GM18507 (cell line): ENCODE results near the gene RASGRP2.
A peak's percentile ranks its signal among the peaks of the same experiment; 100 is the strongest.

Experiments used
- DNase-seq: peaks from one replicate; pipeline ENCODE4 v3.0.0; 2011; ENCODE audit warnings: low read depth; ENCODE audit not compliant: insufficient read length; ENCODE audit errors: extremely low spot score
- FAIRE-seq: peaks from 2 replicates; lab custom pipeline; 2011; peaks lifted over from hg19 to GRCh38; lab: Jason Lieb, UNC

The RASGRP2 gene

DNA sequence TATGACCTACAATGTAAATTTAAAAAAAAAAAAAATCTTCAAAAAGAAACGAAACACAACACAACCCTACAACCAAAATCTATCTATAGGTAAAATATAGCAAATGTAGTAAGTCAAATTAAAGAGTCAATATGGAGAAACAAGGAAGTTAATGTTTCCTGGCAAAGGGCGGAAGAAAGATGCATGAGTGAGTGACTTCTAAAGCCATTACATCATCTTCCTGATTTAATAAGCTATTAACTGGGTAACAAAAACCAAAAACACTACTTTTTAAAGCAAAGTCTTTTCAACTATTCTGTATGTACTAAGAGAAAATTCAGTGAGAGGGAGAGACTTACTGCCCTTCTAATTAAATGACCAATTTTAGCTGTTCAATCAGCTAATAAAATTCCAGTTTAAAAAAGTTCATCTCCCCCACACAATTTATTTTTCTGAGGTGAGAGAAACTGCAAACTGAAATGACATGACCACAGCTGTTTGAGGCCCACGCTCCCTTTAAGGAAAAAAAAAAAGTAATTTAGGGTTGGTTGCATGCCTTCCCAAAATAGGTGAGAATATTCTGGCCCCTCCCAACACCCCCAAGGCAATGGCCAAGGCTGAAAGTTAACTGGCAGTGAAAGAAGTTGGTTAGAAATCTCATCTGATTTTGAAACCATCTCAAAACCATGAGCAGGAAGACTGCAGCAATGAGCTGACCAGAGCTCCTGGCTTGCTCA lies 28.5 kb upstream of the RASGRP2 start:
- peak; percentile 78 for FAIRE-seq

DNA sequence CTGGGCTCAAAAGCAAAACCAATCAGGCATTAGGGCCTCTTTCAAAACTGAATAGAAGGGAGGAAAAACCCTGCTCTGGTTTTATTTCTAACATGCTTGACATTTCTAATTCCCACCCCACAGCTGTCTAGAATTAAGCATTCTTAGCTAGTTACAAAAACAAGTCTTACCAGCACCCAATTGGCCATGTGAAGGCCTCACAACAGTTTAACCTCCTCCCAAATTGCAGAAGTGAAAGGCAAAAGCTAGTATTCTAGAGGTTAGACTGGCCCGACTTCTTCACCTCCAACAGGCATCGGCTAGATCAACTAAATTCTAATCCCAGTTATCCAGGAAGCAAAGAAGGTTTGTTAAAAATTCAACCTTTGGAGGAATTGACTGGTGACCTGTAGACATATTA lies 27.9 kb upstream of the RASGRP2 start:
- DNase-seq (no peak), FAIRE-seq (no peak)

More for the DNA sequence above, 28.5 kb upstream of the RASGRP2 start:
- DNase-seq = no peak

DNA sequence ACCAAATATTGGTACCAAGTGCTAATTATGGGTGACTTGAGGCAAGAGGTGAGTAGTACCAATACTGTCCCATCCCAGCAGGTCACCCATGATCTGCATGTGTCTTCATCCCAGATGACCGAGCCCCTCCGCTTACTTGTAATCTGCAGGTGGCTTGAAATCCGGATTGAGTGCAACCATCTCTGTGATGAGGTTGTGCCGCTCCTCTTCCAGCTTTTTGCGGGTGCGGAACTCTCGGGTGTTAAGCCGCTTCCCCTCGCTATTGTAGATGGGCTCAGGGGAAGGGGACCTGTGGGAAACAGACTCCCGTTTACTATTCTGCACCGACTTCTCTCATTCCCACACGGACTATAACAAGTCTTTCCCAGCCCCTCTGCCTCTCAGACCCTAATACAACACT lies 26.2 kb upstream of the RASGRP2 start:
- no peak for DNase-seq
- FAIRE-seq = no peak

DNA sequence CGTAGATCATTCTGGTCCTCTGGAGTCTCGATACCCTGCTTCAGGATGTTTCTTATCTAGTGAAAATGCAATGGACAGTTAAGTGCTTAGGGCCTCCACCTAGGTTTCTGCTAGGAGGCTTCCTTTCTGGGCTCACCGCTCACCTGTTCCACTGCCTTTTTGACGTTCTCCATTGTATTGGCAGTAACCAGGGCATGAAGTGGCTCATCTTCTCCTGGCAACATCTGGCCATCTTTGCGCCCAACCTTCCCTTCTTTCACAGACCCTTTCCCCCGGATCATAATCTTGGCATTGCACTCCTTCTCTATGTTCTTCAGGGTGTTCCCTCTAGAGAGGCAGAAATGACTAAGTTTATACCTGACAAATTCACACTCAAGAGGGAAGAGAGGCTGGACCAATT lies 25.3 kb upstream of the RASGRP2 start:
- FAIRE-seq = no peak
- no peak for DNase-seq

DNA sequence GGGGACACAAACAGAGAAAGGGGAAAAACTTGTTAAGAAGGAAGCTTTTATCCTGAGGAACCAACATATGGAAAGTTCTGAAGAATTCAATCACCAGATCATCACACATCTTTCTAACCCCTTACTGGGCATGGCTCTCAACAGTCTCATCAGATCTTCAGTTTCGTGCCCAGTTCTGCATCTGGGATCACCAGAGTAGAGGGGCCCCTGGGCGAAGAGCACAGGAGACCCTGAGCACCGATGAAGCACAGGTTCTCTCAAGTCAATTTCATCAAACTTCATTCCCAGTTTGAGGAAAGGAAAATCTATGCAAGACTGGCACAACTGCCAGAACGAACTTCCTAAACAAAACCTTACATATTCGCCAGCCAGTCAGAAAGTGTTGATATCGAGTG lies 24.4 kb upstream of the RASGRP2 start:
- FAIRE-seq = no peak
- no peak for DNase-seq

DNA sequence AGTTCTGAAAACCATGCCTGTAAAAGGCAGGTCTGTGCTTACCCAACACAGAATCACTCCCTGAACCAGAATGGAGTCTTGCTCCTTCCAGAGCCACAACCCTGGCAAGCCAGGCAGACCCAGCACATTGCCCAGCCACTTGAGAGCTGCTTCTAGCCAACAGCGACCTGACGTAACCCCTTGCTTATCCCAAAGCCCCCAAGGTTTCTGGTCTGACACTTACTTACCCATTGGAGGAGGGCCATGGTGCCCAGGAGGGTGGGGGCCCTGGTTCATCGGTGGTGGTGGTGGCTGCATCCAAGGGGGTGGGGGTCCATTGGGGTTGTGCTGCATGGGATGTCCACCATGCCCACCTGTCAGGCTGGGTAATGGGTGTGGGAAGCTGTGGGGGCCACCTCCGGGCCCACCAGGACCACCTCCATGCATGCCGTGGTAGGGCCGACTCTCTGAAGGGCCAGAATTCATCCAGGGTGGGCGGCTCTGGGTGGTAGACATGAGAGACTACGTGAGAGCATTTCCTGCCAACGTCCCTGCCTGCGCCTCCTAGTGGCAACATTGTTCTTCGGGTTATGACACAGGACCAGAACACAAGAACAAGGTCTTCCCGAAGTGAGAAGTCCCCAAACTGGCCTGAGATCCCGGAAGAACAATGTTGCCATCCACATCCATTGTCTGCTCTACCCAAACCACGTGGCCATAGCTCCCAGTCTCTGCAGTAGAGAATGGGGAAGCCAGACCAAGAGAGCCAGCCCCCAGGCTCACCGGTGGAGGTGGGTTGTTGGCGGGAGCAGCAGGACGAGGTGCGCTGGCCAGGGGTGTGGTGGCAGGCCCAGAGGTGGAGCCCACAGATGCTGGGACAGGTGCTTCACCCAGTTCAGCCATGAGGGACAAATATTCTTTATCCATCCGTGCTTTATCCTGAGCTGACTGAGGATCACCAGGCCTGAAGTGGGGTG lies 23.7 kb upstream of the RASGRP2 start:
- DNase-seq (no peak), FAIRE-seq (no peak)

DNA sequence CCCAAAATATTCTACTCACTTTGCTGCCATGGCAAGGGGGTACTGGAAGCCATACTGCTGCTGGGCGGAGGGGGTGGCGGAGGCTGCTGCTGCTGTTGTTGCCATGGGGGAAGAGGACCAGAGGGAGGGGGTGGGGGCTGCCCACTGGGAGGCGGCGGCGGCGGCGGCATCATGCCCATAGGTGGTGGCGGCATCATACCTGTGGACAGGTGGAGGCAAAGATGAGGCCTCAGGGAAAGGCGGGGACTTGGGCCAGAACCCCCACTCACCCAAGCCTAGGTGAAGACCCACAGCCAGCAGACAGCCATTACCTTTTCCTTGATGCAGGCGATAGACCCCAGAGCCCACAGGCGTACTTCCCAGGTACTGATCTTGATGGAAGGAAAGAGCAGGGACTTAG lies 22.9 kb upstream of the RASGRP2 start:
- no peak for FAIRE-seq
- no peak for DNase-seq

DNA sequence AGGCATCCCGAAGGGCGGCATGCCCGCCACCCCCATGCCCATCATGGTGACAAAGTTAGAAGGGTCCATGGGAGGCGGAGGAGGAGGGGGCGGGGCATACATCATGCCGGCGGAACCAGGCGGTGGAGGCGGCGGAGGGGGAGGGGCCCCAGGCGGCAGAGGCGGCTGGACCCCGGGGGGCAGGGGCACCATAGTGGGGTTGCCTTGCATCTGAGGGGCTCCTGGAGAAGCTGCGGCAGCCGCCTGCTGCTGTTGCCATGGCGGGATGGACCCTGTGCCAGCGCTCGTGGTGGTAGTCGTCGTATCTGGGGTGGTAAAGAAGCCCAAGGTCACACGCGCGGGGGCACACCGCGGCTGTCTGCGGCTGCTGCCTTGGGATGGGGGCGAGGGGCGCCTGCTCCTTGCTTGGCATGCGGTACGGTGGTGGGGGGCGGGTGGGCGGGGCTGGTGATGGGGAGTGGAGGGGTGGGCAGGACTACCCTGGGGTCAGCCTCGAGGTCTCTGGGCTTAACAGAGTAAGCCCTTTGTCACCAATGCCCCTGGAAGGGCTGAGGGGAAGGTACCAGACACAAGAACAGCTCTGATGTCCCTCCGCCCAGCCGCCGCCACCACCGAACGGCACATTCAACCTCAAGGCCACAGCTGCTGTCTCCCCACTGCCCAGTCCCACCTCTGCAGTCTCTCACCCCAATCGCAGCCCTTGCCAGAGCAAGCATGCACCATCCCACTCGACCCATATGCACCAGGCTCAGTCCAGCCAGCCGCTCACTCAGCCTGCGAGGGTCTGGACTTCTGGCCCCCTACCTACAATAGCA lies 22.1 kb upstream of the RASGRP2 start:
- FAIRE-seq = no peak
- DNase-seq = no peak

DNA sequence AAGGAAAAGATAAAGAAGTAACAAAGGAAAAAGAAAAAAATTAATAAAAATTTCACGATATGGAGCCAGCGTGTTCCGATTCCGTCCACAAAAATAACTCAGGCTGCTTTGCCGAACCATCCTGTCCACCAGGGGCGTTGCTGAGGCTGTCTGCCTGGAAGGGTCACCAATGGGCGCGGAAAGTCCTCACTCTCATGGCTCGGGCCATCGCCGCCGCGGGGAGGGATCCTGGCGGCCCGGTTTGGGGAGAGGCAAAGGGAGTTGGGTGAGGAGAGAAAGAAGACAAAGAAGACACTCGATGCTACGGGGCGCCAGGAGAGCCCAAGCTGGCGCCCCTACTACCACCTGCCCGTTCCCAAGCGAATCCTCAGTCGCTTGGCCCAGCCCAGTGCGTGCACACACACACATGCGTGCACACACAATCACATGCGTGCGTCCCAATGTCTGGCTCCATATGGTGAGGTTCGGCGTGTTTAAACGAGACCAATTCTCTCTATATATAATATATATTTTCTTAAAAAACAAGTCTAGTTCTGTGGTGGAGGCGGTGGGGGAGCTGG lies 21.4 kb upstream of the RASGRP2 start:
- no peak for DNase-seq
- no peak for FAIRE-seq

DNA sequence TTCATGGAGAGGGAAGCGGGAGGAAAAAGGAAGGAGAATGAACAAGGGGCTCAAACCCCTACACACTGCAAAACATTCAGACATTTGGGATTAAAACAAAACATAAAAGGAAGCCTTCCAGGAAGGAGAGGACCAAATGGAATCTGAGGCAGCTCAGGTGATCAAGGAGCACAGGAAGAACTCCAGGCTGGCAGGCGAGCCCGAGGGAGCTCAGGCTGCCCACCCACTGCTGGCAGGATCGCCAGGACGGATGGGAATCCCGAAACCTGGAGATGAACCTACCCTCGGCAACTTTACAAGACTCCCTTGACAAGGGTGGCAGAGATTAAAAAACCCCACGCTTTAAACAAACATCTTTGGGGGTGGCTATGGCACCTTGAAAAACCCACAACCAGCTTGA lies 20.8 kb upstream of the RASGRP2 start:
- DNase-seq (no peak), FAIRE-seq (no peak)

DNA sequence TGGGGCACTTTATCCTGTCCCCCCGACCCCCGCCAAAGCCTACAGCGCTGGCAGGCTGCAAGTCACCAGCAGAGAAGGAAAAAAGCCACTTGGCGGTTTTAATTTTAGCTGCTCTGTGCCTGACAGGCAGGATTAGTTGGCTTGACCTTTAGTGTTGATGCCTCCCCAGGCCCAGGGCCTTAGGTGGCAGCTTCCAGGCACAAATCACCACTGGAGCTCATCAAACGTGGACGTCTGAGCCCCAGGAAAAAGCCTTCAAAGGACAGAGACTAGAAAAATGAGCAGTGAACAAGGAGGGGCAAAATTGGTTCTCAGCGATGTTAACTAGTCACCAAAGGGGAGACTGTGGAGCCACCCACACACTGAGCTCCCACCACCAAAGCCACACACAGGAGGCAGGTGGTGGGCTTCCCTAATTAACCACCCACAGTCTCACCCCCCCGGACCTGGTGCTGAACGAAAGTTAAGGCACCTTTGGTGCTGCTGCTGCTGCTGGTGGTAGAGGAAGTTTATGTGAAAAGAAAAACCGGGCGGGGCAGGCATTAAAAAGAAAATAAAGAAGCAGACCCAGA lies 20.2 kb upstream of the RASGRP2 start:
- FAIRE-seq (no peak), DNase-seq (no peak)

DNA sequence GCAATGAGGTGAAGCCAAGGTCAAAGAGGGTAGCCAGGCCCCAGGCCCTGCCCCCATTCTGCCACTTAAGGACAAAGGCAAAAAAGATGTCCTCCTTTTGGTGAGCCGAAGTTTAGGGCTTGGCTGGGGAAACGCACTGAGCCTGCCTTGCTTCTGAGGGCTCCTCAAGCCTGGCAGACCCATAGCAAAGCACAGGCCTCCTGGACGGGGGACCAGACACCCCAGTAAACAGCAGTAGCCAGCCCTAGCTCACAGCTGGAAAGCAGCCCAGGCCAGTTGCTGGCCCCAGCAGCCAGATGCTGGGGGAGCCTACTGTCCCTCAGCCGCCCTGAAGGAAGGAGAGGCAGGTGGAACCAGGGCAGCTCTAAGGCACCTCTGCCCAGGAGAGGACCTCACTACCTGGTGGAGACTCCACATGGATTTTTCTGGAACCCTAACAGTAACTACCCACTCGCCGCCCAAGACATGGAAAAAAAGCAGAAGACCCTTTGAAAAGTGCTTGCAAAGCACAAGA lies 19.6 kb upstream of the RASGRP2 start:
- FAIRE-seq (no peak), DNase-seq (no peak)

DNA sequence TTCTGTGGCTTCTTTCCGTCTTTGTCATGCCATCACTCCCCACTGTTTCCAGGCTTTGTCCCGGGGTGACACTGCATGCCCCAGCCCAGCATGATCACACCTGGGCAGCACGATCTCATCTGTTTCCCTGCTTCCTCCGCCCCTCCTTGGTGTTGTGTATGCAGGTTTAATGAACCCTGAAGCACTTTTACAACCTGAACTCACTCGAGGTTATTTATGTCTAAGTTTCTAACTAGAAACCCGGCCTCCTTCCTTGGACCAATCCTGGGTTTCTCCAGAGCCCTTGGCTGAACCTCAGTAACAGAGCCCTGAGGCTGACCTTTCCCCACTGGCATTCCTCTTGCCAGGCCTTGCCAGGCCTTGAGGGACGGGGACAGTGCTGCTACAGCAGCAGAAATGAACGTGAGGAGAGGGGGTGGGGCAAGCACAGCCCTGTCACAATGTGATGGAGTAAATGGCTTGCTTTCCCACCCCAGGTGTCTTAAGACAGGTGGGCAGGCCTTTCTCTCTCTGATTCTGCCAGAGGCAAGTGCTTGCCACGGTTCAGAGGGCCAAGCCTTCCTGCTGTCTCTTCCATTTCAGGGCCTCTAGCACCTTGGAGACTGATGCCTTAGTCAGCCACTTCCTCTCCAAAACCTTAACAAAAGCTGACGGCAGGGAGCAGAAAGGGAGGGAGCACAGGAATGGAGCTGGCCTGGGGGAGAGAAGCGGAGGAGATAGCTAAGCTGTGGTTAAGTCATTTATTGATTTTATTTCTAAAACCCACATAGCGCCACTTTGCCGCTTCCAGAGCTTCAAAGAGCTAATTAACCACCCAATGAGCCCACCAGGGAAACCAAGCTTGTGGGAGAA lies 19.0 kb upstream of the RASGRP2 start:
- DNase-seq (no peak), FAIRE-seq (no peak)

DNA sequence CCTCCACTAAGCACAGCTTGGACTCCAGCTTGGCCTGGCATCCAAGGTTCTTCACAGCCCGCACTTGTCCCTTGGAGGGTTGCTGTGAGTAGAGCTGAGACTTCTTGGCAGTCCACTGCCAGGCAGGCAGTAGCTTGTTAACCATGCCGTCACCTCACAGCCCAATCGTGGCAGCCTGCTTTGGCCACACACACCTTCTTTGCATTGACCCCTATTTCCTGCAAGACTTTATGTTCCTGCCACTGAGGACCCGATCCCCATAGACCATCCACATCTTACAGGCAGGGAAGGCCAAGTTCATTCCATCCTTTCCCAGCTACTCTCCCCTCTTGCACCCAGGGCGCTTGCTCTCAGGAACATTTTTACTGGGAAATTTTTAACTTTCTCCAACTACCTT lies 18.3 kb upstream of the RASGRP2 start:
- no peak for DNase-seq
- no peak for FAIRE-seq

DNA sequence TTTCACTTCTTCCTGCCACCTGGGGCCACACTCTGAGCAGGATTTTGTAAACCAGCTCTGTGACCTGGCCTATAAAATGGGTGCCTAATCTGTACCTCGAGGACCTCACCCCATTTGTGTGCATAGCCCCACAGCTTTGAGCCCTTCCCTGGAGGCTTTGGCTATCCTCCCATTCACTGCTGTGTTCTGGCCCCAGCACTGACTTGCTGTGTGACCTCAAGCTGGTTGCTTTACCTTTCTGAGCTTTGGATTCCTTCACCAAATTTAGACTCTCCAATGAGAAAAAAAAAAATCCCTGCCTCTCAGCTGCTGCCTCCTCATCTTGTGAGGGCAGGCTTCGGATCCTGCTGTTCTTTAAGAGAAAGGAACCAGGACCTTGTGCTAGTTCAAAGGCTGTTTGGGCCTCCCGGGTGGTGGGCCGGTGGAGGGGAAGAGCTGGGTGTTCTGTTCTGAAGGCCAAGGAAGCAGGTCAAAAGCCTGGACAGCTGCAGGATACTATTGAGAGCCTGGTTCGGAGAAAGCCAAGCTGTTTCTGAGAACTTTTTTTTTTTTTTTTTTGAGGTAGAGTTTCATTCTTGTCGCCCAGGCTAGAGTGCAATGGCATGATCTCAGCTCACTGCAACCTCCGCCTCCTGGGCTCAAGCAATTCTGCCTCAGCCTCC lies 16.9 kb upstream of the RASGRP2 start:
- no peak for DNase-seq
- no peak for FAIRE-seq

DNA sequence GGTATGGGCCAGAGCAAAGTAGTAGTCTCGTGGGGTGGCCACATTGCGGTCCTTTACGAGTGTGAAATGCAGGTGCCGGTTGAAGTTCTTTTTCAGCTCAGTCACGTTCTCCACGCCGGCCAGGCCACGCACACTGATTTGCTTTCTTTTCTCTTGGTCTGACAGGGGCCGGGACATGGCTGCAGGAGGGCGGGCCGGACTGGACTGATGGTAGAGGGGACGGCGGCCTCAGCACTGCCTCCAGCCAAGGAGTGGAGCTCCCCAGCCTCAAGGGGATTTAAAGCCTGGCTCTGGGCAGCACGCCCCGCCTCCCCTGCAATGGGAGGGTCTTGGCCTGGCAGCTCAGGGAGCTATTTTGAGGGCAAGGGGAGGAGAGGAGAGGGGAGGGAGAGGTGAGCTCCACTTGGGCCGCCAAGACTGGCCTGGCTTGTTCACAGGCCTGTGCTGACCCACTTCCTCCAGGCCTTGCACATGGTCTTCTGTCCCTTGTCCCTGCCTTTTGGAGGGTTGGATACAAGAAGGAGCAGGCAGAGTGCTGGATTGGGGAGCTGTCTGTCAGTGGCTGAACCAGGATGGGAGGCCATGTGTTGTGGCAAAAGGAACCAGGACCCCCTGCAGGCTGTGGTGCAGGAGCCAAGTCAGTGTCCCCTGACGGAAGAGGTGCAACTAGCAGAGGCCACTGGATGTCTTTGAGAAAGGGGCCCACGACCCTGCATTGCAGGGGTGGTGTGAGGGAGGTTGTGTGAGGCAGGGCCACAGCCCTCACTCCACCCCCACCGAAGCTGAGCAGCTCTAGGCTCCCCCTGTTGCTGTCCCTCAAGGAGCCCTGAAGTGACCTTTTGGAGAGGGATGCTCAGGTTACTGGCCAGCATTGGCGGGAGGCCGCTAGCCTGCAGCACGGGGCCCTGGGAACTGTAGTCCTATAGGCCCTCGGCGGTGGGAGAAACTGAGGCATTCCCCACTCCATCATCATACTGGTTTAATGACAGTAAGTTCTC lies 16.1 kb upstream of the RASGRP2 start, which contains the start of gene PYGM:
TSS of gene PYGM (minus strand) at position 253 of the 998 bp plus-strand sequence. CDS start at position 177, 76 bp downstream.
- FAIRE-seq (no peak), DNase-seq (no peak)
